Loucy (cell line): ENCODE data around the gene RCAN1.

ENCODE experiments used
- H2AFZ ChIP-seq: fragments of 200-600 bp; sonication (generic); 2 replicates; pipeline ENCODE4 v1.6.0; 2016; ENCODE audit warnings: antibody characterized with exemption, mild to moderate bottlenecking, low read length, moderate library complexity
- H3F3A ChIP-seq: fragments of 200-600 bp; 2 replicates; pipeline ENCODE4 v1.6.0; 2016; ENCODE audit warnings: antibody characterized with exemption, low read depth, mild to moderate bottlenecking
- H3K27me3 ChIP-seq: fragments of 200-600 bp; sonication (generic); 2 replicates; pipeline ENCODE4 v1.6.1; 2014; ENCODE audit warnings: low read length, mild to moderate bottlenecking; ENCODE audit not compliant: insufficient read depth, poor library complexity, severe bottlenecking
- H3K36me3 ChIP-seq: fragments of 200-600 bp; sonication (generic); 2 replicates; pipeline ENCODE4 v1.6.1; 2016; ENCODE audit warnings: low read length; ENCODE audit not compliant: insufficient read depth
- H3K4me1 ChIP-seq: fragments of 200-600 bp; sonication (generic); 2 replicates; pipeline ENCODE4 v1.5.1; 2014; ENCODE audit warnings: low read length, mild to moderate bottlenecking; ENCODE audit not compliant: insufficient read depth, poor library complexity, severe bottlenecking
- H3K4me2 ChIP-seq: fragments of 200-600 bp; sonication (generic); 2 replicates; pipeline ENCODE4 v1.6.0; 2014; ENCODE audit warnings: antibody characterized with exemption, low read length, low read depth, mild to moderate bottlenecking; ENCODE audit not compliant: poor library complexity, severe bottlenecking
- H3K4me3 ChIP-seq: fragments of 200-600 bp; sonication (generic); 2 replicates; pipeline ENCODE4 v1.5.1; 2014; ENCODE audit warnings: low read length, mild to moderate bottlenecking, mixed read lengths; ENCODE audit not compliant: poor library complexity, severe bottlenecking
- H3K79me2 ChIP-seq: fragments of 200-600 bp; sonication (generic); 2 replicates; pipeline ENCODE4 v1.6.1; 2014; ENCODE audit warnings: low read length; ENCODE audit not compliant: insufficient read depth
- H3K9ac ChIP-seq: fragments of 200-600 bp; sonication (generic); 2 replicates; pipeline ENCODE4 v1.6.0; 2014; ENCODE audit warnings: mild to moderate bottlenecking, low read depth, low read length, moderate library complexity; ENCODE audit not compliant: poor library complexity, severe bottlenecking
- H3K9me2 ChIP-seq: fragments of 200-600 bp; sonication (generic); replicated peaks from 2 replicates; pipeline ENCODE4 v1.6.1; 2016; ENCODE audit warnings: low read depth, low read length, mixed read lengths
- H3K9me3 ChIP-seq: fragments of 200-600 bp; sonication (generic); 2 replicates; pipeline ENCODE4 v1.6.1; 2014; ENCODE audit warnings: mild to moderate bottlenecking, antibody characterized with exemption, low read length, low read depth; ENCODE audit not compliant: insufficient read depth
- H4K20me1 ChIP-seq: fragments of 200-600 bp; sonication (generic); 2 replicates; pipeline ENCODE4 v1.6.0; 2014; ENCODE audit warnings: antibody characterized with exemption, low read length, mild to moderate bottlenecking; ENCODE audit not compliant: insufficient read depth, poor library complexity, severe bottlenecking
- EZH2phosphoT487 ChIP-seq: fragments of 200-600 bp; IDR thresholded peaks from 2 replicates; pipeline ENCODE4 v1.6.1; 2018; ENCODE audit warnings: antibody characterized with exemption, mild to moderate bottlenecking, moderate library complexity, borderline replicate concordance
- TF ChIP-seq, protein P1 (sequence below): fragments of 200-600 bp; sonication (generic); conservative IDR thresholded peaks from 2 replicates; pipeline ENCODE4 v1.5.1; 2014; ENCODE audit warnings: mild to moderate bottlenecking, antibody characterized with exemption, low read length

The RCAN1 gene

DNA sequence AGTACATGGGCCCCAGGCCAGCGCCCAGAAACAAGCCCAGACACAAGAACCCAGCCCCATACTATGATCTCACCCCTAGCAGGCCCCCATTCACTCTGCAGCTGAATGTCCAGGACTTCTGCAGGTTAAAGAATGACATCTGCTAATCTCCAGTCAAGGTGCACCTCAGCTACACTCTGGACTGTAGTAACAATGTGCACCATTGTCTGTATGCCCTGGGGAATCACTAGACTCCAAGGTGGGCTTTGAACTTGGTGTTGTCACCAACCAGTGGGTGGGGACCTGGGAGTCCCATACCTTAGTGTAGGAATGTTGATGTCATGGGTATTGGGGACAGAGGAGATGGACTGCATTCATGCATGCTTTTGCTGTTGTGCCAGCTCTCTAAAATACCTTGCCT, 113.2 kb downstream of the RCAN1 start:
- no peaks in the 10 kb centered on the region for H3K4me1 ChIP-seq
- H3K4me3 ChIP-seq: no peak overlapping the region
- H3K9me2 ChIP-seq: no peaks in the 10 kb centered on the region
- H3K9ac ChIP-seq: no peak overlapping the region
- no peaks in the 10 kb centered on the region for H4K20me1 ChIP-seq
- H2AFZ ChIP-seq: no peak overlapping the region
- no peak for TF ChIP-seq EZH2phosphoT487
- TF ChIP-seq, protein P1, sequence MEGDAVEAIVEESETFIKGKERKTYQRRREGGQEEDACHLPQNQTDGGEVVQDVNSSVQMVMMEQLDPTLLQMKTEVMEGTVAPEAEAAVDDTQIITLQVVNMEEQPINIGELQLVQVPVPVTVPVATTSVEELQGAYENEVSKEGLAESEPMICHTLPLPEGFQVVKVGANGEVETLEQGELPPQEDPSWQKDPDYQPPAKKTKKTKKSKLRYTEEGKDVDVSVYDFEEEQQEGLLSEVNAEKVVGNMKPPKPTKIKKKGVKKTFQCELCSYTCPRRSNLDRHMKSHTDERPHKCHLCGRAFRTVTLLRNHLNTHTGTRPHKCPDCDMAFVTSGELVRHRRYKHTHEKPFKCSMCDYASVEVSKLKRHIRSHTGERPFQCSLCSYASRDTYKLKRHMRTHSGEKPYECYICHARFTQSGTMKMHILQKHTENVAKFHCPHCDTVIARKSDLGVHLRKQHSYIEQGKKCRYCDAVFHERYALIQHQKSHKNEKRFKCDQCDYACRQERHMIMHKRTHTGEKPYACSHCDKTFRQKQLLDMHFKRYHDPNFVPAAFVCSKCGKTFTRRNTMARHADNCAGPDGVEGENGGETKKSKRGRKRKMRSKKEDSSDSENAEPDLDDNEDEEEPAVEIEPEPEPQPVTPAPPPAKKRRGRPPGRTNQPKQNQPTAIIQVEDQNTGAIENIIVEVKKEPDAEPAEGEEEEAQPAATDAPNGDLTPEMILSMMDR: no peak
- peaks cover 13% of the 10 kb centered on the region; the same call in 1 of the 2 replicates for H3K9me3 ChIP-seq
- H3K27me3 ChIP-seq: no peaks in the 10 kb centered on the region
- no peaks in the 10 kb centered on the region for H3K79me2 ChIP-seq
- no peaks in the 10 kb centered on the region for H3K36me3 ChIP-seq
- H3F3A ChIP-seq: no peaks in the 10 kb centered on the region
- no peak overlapping the region for H3K4me2 ChIP-seq

DNA sequence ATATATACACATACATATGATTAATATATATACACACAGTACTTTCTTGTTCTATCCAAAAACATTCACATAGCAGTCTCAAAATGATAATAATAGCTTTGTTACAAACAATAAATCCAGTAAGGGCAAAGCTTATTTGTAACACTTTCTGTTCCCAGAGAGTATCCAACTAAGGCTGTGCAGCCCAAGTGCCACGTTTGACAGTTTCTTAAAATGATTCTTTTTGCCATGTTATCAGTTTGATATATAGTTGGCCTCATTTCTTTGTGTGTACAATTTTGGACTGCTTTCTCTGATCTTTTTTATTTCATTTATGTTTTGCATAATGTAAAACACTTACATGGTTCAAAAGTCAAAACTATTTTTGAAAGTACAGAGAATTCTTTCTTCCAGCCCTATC, 114.7 kb downstream of the RCAN1 start:
- H3F3A ChIP-seq: no peaks in the 10 kb centered on the region
- H3K79me2 ChIP-seq: no peaks in the 10 kb centered on the region
- TF ChIP-seq, protein P1: no peak
- TF ChIP-seq EZH2phosphoT487: no peak
- no peaks in the 10 kb centered on the region for H3K27me3 ChIP-seq
- no peaks in the 10 kb centered on the region for H3K9me2 ChIP-seq
- no peaks in the 10 kb centered on the region for H3K4me1 ChIP-seq
- H3K9me3 ChIP-seq: peaks cover 13% of the 10 kb centered on the region; the same call in 1 of the 2 replicates
- no peak overlapping the region for H3K4me3 ChIP-seq
- H3K36me3 ChIP-seq: no peaks in the 10 kb centered on the region
- H3K9ac ChIP-seq: no peak overlapping the region
- H3K4me2 ChIP-seq: no peak overlapping the region
- no peaks in the 10 kb centered on the region for H4K20me1 ChIP-seq
- H2AFZ ChIP-seq: no peak overlapping the region

DNA sequence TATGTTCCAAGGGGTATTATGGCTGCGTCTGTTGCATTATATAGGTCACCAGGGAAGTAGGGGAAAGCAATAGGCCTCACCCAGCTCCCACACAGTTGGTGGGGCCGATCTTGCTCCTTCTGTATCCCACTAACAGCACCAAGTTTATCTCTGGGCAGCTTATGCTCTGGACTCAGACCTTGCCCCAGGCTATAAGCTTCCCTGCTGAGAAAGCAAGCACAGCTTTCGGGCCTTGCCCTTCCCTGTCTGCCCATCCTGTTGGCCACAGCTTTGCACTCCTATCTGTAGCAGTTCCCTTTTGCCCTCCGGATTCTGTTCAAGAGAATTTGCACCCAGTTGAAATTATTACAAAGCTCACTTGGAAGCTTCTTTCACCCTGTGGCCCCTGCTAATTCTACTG, 115.8 kb downstream of the RCAN1 start:
- no peak for TF ChIP-seq EZH2phosphoT487
- TF ChIP-seq, protein P1: no peak
- Histone ChIP-seq H3K4me2 (no peak overlapping the region), H3F3A (no peaks in the 10 kb centered on the region), H3K9me2 (no peaks in the 10 kb centered on the region), H3K9ac (no peak overlapping the region), H3K4me1 (no peaks in the 10 kb centered on the region), H3K4me3 (no peak overlapping the region), H3K36me3 (no peaks in the 10 kb centered on the region), H3K27me3 (no peaks in the 10 kb centered on the region), H2AFZ (no peak overlapping the region), H3K9me3 (peaks cover 13% of the 10 kb centered on the region; the same call in 1 of the 2 replicates), H4K20me1 (no peaks in the 10 kb centered on the region), H3K79me2 (no peaks in the 10 kb centered on the region)
